Neural crest cell (in vitro differentiated cells): ENCODE results near the gene SESN3. TPM values are rescaled to one million over a fixed set of nuclear protein-coding genes. Genes with fewer than 3 reads are reported as not detected.

Experiments used
- DNase-seq: peaks from one replicate; pipeline ENCODE4 v3.0.0; 2021; ENCODE audit warnings: low read depth, mixed read lengths, low spot score
- H3K27ac Mint-ChIP-seq: one replicate; pipeline ENCODE4 v1.8.0; 2021; ENCODE audit warnings: mild to moderate bottlenecking, mixed read lengths; ENCODE audit not compliant: unreplicated experiment
- H3K27me3 Mint-ChIP-seq: 2 replicates; pipeline ENCODE4 v1.8.0; 2021; ENCODE audit warnings: low read depth, mild to moderate bottlenecking, mixed read lengths
- H3K36me3 Mint-ChIP-seq: 2 replicates; pipeline ENCODE4 v1.8.0; 2021; ENCODE audit warnings: low read depth, mild to moderate bottlenecking, mixed read lengths
- H3K4me1 Mint-ChIP-seq: 2 replicates; pipeline ENCODE4 v1.8.0; 2021; ENCODE audit warnings: mixed read lengths
- H3K4me3 Mint-ChIP-seq: one replicate; pipeline ENCODE4 v1.8.0; 2021; ENCODE audit warnings: mild to moderate bottlenecking, mixed read lengths
- H3K9me3 Mint-ChIP-seq: 2 replicates; pipeline ENCODE4 v1.8.0; 2021; ENCODE audit warnings: mixed read lengths
- CTCF ChIP-seq: fragments of 200-600 bp; sonication (generic); conservative IDR thresholded peaks from 2 replicates; pipeline ENCODE4 v1.5.0; 2021; ENCODE audit warnings: antibody characterized with exemption, mild to moderate bottlenecking
- total RNA-seq: library from RNA; stranded (reverse); gene quantifications from 2 replicates; pipeline ENCODE4 v1.2.1, GENCODE V29; 2021

The SESN3 gene
- total RNA-seq, 1 donor from 2014 or later: 77.8 TPM

GRCh38 chr11:95148938-95149337 lies 82.1 kb downstream of the SESN3 start:
- DNase-seq: no peak
- Mint-ChIP-seq H3K9me3 (no peaks in the 10 kb centered on the region), H3K27me3 (peaks cover 9% of the 10 kb centered on the region), H3K36me3 (no peaks in the 10 kb centered on the region), H3K4me3 (peak overlapping the region; percentile 42), H3K4me1 (peaks cover 31% of the 10 kb centered on the region), H3K27ac (peak overlapping the region; percentile 50)
- no peak for TF ChIP-seq CTCF

- Mint-ChIP-seq H3K27ac (no peak overlapping the region), H3K4me1 (peaks cover 31% of the 10 kb centered on the region), H3K9me3 (no peaks in the 10 kb centered on the region), H3K36me3 (no peaks in the 10 kb centered on the region), H3K4me3 (peak overlapping the region; percentile 2), H3K27me3 (peaks cover 12% of the 10 kb centered on the region)
- DNase-seq: no peak
- TF ChIP-seq CTCF: no peak
Observed at GRCh38 chr11:95148406-95148805, 82.6 kb downstream of the SESN3 start.

GRCh38 chr11:95147364-95147905 lies 83.6 kb downstream of the SESN3 start:
- Mint-ChIP-seq H3K27ac (no peak overlapping the region), H3K36me3 (no peaks in the 10 kb centered on the region), H3K27me3 (peaks cover 12% of the 10 kb centered on the region)

GRCh38 chr11:95145430-95146060 lies 85.5 kb downstream of the SESN3 start:
- H3K9me3 Mint-ChIP-seq: no peaks in the 10 kb centered on the region
- H3K27ac Mint-ChIP-seq: no peak overlapping the region
- TF ChIP-seq CTCF: no peak
- H3K4me1 Mint-ChIP-seq: peaks cover 22% of the 10 kb centered on the region
- peaks cover 12% of the 10 kb centered on the region for H3K27me3 Mint-ChIP-seq
- no peak overlapping the region for H3K4me3 Mint-ChIP-seq
- H3K36me3 Mint-ChIP-seq: no peaks in the 10 kb centered on the region
- no peak for DNase-seq

More at GRCh38 chr11:95147364-95147905, 83.6 kb downstream of the SESN3 start:
- no peak for TF ChIP-seq CTCF
- Mint-ChIP-seq H3K4me1 (peaks cover 28% of the 10 kb centered on the region), H3K9me3 (no peaks in the 10 kb centered on the region), H3K4me3 (no peak overlapping the region)
- DNase-seq: no peak

- Mint-ChIP-seq H3K36me3 (no peaks in the 10 kb centered on the region), H3K4me1 (peaks cover 15% of the 10 kb centered on the region), H3K4me3 (no peak overlapping the region), H3K27me3 (peaks cover 10% of the 10 kb centered on the region), H3K9me3 (no peaks in the 10 kb centered on the region), H3K27ac (no peak overlapping the region)
- no peak for DNase-seq
- TF ChIP-seq CTCF: no peak
Observed at GRCh38 chr11:95144313-95145235, 86.4 kb downstream of the SESN3 start.
